HG03060 (cell line): Measurements from ENCODE around the gene C4BPA.

Source experiments
- ATAC-seq: cut with Tn5 transposase; IDR thresholded peaks from one replicate; pipeline ENCODE4 v1.9.1; 2021; ENCODE audit warnings: low read depth, moderate number of reproducible peaks; ENCODE audit not compliant: unreplicated experiment

C4BPA gene

DNA sequence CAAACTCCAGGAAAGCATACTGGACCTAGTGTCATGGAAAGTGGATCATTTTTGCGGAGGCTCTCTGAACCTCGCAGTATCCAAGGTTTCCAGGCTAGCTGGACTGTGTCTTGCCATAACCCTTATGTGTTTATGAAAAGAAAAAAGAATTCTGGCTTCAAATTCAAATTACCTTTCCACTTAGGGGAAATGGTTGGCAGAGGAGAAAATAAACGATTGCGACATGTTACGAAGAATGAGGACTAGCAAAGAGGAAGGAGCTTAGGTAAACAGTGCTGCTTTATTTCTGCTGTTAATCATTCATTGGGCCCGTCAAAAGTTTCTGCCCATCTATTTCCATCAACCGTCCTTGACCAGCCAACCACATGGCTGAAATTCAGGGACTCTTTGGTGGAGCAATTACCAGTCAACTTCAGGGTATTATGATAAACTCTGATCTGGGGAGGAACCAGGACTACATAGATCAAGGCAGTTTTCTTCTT, at the start of gene C4BPA:
Gene C4BPA (plus strand): TSS at position 342 of the 482 bp plus-strand sequence. CDS start 8,793 bp downstream, outside the sequence.
- ATAC-seq: no peak

- ATAC-seq: no peak
Measured at GRCh38 chr1:207054491-207054890, 49.5 kb upstream of the C4BPA start.

DNA sequence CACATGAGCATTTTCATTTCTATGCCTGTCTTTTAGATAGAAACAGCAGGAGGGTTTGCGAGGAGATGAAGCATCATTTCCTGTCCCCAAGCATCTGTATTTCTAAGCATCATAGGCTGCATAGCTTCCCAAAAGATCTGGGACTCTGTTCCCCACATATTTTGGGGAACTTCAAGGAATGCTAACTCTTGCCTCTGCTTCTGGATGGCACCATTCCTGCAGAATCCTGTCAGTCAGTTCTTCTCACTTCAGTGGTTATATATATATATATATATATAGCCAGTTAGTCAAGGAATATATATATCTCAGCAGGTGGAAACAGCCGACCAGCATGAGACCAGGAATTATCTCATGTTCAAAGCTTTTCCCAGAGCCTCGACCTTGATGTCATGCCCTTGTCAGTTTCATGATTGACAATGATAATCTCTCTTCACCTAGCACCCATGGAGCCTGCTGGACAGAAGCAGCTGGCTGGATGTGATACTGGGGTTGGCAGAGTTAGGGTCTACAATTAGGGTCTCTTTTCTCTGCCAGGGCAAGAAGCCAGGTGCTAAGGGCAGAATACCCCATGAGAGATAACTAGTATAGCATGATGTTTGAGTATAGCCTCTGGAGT, 48.5 kb upstream of the C4BPA start:
- ATAC-seq: no peak

GRCh38 chr1:207056673-207057072, 47.4 kb upstream of the C4BPA start:
- no peak for ATAC-seq

GRCh38 chr1:207058252-207058651, 45.8 kb upstream of the C4BPA start:
- ATAC-seq: no peak

DNA sequence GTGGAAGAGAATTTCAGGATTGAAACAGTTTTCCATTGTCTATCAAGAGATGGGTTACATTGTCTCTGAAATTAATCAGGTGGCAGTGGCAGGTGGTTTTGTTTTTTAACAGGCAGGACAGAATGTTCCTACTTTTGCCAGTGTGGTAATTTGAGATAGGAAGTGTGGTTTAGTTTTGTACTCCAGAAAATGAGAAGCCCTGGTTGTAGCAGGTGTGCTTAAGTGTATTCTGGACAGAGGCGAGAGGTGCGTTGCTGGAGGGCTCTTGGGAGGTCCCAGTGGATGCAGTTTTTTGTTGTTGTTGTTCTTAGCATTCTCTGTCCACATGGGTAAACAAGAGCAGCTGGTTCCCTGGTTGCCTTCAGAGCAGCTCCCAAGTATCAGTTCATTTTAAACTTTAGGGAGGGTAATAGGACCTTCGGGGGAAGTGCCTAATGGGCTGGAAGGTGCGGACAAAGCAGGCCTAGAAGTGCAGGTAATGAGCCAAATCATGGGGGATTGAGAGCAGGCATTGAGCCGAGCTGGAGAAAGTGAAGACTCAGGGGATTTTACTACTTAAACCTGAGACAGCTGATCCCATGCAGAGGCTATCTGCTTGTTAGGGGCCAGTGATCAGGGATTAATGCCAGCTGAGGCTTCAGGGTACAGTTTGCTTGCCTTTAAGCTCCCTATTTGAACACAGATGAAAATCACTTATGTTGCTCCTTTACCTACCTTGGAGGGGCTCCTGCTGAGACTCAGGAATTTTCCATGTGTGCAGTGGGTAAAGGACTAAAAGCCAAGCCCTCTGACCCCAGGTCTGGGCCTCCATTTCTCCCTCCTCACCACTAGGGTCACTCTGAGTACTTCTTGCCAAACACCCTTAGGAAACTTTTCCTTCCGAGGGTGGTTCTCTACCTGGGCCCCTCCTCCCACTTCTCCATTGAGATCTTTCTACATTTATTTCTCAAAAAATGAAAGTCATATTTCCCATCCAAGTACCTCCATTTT, 44.9 kb upstream of the C4BPA start:
- no peak for ATAC-seq

GRCh38 chr1:207059881-207060280, 44.2 kb upstream of the C4BPA start:
- ATAC-seq: no peak

DNA sequence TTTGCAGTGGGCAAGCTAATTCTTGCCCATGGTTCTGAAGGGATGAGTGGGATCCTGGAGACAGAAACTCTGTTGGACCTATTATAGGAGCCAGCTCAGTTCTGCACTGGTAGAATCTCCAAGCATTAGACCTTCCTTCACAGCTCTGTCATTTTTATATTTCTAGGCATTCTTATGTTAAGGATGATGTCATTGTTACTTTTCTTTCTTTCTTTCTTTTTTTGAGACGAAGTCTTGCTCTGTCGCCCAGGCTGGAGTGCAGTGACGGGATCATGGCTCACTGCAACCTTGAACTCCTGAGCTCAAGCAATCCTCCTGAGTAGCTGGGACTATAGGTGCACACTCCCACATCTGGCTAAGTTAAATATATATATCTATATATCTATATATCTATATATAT, 43.4 kb upstream of the C4BPA start:
- ATAC-seq: no peak

DNA sequence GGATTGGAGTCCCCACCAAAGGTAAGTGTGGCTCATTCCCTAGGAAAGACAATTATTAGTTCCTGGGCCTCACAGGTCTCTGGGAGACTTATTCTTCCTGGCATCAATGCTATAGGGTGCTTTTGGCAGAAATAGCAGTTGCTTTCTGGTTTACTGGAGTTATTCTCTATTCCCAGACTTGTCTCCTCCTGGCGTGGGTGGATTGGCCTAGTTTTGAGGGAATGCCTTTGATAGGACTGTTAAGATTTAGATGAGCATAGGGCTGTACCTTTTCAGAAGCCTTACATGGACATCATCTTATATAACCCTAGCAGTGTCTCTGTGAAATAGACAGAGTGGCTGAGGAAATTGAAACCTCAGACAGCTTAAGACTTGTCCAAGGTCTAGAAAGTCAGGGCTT, 42.0 kb upstream of the C4BPA start:
- ATAC-seq: no peak

- no peak for ATAC-seq
Measured at GRCh38 chr1:207063014-207063413, 41.0 kb upstream of the C4BPA start.

DNA sequence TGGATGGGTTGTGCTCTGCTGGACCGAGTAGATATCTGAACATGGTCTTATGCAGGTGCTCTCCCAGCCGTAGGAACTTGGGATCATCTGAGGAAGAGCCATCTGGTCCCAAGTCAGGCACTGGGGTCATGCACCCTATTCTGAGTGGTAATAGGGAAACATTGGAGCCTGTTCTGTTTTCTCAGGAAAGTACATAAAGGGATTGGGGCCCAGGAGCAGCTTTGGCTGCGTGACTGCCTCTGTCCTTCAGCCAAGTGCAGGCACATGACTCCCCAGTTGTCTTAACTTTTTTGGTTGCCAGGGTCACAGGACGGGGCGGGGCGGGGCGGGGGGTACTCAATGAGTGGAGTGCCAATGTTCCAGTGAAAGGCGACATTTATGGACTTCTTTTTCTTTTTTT, 39.5 kb upstream of the C4BPA start:
- ATAC-seq: no peak

GRCh38 chr1:207067185-207067584, 36.8 kb upstream of the C4BPA start:
- no peak for ATAC-seq

- ATAC-seq: no peak
Measured at GRCh38 chr1:207067665-207068064, 36.4 kb upstream of the C4BPA start.

DNA sequence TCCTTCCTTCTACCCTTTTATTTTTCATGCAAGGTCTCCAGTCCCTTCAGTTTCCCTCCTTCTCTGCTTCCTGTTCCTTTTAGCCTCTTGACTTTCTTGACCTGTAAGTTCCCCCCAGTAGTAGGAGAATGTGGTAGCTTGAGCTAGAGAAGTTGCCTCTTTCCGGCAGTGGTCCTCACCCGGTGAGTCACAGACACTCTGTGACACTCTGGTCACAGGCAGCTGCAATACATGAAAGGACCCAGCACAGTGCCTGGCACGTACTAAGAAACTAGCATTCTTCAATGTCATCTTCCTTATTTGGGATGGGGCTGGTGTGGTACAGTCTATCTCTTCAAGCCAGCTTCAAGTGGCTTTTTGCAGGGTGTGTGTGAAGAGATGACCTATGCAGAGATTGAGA, 35.0 kb upstream of the C4BPA start:
- ATAC-seq: no peak

- ATAC-seq: no peak
Measured at GRCh38 chr1:207069858-207070506, 34.1 kb upstream of the C4BPA start.

DNA sequence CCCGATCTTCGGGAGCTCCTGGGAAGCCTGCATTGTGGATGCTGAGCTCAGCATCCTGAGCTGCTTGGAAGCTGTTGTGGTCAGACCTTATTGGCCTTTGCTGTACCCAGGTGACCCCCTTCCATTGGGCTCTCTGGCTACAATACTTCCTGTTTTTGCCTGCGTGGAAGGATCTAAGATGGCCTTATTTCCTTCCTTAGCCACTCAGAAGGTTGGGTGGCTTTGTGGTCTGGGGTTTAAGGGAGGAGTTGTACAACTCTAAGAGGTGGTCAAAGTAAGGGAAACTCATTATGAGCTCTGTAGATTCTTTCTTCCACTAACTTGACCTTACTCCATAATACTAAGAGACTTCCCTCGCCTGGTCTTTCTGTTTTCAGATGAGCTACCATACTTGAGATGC, 33.2 kb upstream of the C4BPA start:
- ATAC-seq: no peak

DNA sequence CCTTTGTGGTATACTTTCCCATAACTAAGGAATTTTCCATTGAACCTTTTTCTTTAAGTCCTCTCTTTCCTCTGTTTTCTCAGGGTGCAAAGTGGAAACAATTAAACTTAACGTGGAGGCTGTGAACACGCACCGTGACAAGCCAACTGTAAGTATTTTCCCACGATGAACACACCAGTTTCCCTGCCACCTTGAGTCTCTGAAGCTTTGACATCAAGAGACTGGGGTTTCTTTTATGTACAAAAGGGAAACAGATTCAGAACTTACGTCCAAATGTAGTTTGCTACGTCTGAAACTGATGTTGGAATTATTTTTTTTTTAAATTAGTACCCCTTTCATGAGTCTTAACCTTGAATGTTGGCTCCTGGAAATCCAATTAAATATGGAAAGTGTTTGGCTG, 32.6 kb upstream of the C4BPA start:
- no peak for ATAC-seq

DNA sequence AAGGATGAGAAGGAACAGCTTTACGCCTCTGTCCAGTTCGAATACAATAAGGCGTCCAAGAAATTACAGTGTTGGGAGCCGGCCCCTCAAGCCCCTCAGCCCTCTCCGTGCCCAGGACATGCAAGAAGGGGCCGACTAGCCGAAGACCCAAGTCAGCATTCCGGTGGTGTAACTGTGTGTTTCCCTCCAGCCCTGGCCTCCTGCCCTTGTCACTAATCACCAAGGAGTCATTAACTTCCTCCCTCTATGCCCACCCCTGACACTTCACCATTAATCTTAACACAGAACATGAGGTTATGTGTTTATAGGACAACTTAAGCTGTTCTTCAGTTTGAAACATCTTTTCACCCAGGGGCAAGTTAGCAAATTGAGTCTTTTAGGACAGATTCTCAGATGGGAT, 31.8 kb upstream of the C4BPA start:
- no peak for ATAC-seq

DNA sequence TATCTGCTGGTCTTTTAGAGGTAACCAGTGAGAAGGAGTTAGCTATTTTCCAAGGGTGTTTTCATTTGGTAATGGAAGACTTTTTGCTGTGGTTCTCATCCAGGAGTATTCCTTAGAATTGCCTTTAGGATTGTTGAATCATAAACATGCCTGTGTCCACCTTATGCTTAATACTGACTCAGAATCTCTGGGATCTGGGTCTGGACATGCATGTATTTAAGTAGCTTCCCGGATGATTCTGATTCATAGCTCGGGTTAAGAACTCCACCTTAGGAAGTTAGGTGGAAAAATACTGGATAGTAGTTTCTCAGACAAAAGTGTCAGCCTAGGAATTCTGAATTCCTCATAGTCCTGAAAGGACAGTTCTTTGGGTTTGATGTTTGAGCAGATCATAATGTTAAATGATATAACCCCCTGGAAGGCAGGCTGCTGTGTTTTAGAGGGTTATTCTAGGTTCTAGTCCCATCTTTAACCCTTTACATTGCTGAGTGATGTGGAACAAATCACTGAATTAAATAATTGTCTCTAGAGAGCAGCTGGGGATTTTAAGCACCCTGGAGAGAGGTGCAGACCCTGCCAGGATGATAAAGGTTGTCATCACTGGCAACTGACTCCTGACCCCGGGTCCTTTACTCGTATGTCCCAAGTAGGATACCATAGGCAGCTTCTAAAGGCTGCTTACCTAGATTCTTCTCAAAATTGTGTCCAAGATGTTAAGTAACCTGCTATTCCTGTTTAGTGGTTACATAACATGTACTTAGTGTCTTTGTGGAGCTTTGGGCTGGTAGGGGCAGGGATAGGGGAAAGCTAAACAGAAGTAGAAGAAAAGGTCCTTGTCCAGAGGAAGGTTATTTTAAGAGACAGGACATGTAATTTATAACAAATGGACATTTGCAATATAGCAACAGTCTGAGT, 29.9 kb upstream of the C4BPA start:
- ATAC-seq: no peak
